G401.6 (cell line): ENCODE measurements around the gene LGALS12.

Experiments
- FAIRE-seq: peaks from 2 replicates; lab custom pipeline; 2012; peaks lifted over from hg19 to GRCh38; lab: Jason Lieb, UNC

Gene LGALS12, protein sequence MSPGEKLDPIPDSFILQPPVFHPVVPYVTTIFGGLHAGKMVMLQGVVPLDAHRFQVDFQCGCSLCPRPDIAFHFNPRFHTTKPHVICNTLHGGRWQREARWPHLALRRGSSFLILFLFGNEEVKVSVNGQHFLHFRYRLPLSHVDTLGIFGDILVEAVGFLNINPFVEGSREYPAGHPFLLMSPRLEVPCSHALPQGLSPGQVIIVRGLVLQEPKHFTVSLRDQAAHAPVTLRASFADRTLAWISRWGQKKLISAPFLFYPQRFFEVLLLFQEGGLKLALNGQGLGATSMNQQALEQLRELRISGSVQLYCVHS

DNA sequence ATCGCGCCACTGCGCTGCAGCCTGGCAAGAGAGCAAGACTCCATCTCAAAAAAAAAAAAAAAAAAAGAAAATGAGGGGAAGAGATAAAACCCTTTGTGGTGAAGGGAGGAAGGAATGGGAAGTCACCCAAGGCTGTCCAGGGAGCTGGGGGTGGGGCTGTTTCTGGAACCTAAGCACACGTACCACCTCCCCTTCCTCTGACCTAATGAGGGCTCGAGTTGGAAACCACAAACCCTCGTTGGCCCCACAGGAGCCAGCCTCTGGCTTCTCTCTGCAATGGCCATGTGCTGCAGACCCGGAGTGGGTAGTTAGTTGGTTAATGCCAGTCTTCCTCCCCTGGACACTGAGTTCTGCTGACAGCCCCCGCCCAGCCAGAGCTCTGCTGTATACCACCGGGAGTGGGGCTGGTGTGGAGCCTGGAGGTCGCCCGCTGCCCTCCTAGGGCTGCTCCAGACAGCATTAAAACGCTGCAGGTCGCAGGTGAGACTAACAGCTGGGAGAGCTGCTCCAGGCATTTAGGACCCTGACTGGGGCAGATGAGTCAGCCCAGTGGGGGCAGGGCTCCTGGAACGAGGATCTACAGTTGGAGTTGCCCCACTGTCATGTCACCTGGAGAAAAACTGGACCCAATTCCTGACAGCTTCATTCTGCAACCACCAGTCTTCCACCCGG is at the start of gene LGALS12:
Gene LGALS12, plus strand, starts transcription at position 228 of the 672 bp plus-strand sequence. Its CDS starts 375 bp downstream, at position 603.
- no peak for FAIRE-seq

DNA sequence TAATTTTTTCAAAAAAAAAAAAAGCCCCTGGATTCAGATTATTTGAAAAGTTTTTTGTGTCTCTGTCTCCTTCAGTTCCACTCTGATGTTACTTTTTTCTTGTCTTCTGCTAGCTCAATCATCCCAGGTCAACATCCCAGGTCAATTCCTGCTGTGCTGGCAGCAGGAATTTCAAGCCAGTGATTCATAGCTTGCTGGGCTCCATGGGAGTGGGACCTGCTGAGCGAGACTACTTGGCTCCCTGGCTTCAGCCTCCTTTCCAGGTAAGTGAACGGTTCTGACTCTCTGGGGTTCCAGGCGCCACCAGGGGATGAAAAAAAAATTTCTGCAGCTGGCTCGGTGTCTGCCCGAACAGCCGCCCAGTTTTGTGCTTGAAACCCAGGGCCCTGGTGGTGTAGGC is 46.3 kb upstream of the LGALS12 start:
- no peak for FAIRE-seq

DNA sequence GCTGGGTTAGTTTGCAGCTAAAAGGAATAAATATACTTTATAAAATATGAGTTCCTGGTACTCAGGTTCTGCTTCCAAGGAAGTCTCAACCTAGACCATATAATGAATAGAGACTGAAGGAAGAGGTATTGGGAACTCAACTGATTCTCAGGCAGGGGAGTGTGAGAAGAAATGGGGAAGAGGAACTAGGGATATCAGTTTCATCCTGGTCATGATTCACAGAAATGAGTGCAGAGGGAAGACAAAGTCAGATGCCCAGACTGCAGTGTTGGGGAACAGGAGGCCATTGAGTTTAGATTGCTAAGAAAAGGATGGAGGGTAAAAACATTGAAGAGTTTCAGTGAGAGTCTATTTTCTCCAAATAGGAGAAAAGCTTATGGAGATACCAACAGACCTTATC is 43.7 kb upstream of the LGALS12 start:
- FAIRE-seq = no peak

- no peak for FAIRE-seq
Observed at GRCh38 chr11:63470311-63470710, 35.6 kb upstream of the LGALS12 start.

GRCh38 chr11:63472372-63472771 is 33.5 kb upstream of the LGALS12 start:
- FAIRE-seq = no peak

DNA sequence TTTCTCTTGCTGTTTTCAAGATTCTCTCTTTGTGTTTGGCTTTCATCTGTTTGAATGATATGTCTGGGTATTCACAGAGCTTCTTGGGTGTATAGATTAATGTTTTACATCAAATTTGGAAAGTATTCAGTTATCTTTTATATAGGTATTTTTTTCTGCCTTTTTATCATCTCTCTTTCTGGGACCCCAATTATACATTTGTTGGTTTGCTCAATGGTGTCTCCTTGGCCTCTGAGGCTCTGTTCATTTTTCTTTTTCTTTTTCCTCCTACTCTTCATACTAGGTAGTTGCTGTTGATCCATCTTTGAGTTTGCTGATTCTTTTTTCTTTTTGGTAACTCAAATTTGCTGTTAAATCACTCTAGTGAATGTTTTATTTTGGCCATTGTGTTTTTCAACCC is 29.3 kb upstream of the LGALS12 start:
- no peak for FAIRE-seq

DNA sequence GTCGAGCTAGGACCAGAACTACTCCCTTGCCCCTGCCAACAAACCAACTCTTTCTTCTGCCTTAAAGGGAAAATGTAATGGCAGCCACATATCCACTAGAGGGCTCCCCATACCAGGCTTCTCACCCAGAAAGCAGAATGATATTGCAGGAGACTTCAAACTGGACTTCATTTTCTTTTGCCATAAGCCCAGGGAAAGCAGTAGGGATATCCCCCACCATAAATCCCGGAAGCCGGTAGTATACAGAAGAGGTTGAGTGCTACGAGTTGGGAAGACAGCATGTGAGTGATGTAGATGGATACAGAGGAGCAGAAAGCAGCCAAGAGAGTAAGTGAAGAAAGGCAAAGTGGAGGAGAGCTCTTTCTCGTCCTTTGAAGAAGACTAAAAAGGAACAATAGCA is 27.0 kb upstream of the LGALS12 start:
- FAIRE-seq = peak; percentile 84

DNA sequence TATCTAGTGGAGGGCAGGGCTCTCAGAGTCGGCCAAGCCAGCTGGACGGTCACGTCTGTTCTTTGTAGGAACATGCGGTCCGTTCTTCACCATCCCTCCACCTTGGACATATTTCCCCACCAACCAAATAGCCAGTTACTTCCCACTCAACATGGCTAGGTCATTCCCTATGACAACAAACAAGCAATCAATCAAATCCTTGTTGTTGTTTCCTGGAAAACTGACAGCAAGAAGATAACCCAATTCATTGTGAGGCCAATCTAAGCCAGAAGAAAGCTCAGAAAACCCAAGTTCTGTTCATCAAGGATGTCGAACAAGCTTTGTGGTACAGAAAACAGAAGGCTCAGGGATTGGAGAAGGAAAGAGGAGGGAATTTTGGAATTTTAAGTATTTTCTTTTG is 25.8 kb upstream of the LGALS12 start:
- no peak for FAIRE-seq

- no peak for FAIRE-seq
Observed at GRCh38 chr11:63485777-63486176, 20.1 kb upstream of the LGALS12 start.

DNA sequence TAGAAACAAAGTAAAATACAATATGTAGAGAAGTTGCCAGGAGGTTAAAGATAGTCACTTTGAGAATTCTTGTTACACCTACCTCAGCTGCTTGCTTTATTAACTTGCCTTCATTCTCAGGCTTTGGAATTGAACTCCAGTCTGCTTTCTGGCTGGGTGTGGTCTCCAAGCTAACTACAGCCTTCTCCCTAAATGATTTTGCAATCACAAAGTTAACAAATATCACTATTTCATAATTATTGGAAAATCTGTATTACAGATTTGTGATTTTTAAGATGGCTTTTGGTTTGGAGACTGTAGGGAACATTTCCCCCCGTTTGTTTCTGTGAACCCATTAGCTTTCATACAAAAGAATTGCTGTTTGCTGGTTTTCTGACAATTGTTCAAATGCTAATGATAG is 17.1 kb upstream of the LGALS12 start:
- no peak for FAIRE-seq

- no peak for FAIRE-seq
Observed at GRCh38 chr11:63489879-63490278, 16.0 kb upstream of the LGALS12 start.

DNA sequence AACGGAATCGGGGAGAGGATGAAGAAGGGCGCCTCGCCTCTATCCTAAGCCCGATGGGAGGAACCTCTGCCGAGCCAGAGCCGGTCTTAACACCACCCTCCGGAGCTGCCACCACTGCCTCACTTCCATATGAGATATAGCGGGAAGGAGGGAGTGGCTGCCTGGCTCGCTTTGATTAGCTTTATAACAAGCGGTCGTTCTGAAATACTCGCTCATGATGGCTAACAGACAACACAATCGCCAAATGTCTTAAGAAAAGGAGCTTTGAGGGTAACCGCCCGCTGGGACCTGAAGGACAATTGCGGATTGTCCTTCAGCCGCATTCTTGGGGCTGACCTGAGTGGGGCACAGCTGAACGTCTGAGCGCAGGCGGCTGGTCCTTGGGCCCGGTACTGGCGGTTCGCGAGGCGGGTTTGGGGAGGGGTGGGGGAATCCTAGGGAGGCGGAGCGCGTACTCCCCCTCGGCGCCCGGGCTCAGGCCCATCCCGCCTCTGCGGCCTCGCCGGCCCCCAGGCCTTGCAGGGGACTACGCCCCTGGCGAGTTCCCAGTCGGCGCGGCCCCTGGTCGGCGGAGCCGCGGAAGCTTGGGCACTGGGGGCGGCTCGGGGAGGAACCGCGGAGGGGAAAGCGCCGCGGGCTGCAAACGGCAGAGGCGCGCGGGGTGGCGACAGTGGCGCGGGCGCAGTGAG is 15.2 kb upstream of the LGALS12 start, which contains the start of gene PLAAT5:
Gene PLAAT5, minus strand, starts transcription at position 617 of the 689 bp plus-strand sequence. Its CDS starts 133 bp downstream, at position 484.
- FAIRE-seq = no peak

- FAIRE-seq = no peak
Observed at GRCh38 chr11:63491240-63491587, 14.7 kb upstream of the LGALS12 start.

DNA sequence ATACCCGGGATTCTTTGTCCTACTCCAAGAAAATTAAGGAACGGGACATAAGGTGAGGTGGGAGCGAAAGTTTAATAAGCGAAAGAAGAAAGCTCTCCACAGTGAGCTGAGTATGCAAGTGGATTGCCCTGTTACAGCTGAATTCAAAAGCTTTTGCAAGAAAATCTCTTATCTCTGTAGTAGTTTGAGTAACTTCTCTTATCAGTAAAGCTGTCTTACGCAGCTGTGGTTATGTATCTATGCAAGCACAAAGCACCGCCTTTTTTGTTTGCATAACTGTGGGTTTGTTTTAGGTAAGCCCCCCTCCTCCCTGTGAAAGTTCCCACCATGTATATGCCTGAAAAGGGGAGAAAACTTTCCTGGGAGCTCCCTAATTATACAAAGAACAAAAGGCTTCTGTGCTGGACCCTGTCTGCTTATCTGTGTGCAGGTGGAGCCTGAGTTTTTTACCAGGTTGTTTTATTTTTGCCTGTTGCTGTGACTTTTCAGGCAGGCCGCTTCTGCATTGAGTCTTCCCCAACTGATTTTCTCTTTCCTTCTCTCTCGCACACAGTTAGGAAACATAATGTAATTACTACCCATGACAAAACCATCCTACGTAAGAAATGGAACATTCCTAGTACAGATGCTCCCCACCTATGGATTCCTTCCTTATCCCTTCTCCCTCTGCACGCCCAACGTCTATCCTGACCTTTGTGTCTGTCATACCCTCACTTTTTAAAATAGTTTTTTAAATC is 14.1 kb upstream of the LGALS12 start:
- no peak for FAIRE-seq

- FAIRE-seq = no peak
Observed at GRCh38 chr11:63492441-63492840, 13.4 kb upstream of the LGALS12 start.

- no peak for FAIRE-seq
Observed at GRCh38 chr11:63493127-63493526, 12.8 kb upstream of the LGALS12 start.

DNA sequence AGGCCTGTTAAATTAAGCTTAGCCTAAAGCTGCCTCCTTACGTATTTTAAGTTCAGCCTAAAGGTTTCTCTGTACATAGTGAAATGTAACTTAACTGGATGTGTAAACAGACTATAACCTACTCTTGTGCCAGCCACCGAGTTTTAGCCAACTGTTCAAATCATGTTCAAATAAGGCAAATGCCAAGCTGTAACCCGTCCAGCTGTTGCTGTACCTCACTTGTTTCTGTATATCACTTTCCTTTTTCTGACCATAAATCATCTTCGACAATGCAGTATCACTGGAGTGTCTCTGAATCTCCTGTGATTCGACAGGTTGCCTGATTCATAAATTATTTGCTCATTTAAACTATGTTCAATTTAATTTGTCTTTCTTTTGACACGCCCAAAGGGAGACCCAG is 10.9 kb upstream of the LGALS12 start:
- FAIRE-seq = no peak

DNA sequence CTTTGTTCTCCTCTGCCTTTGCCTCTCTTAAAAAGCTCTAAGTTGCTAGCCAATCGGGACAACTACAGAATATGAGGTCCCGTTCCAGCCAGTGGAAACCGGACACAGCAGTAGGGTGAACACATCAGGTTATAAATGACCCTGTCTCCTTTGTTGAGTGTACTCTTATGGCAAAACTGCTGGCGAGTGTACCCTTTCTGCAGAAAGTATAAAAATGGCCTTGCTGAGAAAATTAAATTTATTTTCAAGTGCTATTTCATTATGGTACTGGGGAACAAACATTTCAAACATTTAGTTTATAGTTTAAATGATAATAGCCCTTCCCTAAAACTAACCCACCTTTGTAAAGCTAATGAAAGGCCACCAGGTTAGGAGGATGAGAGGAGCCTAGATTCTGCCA is 6.0 kb upstream of the LGALS12 start:
- no peak for FAIRE-seq

- no peak for FAIRE-seq
Observed at GRCh38 chr11:63501236-63501635, 4.6 kb upstream of the LGALS12 start.

- no peak for FAIRE-seq
Observed at GRCh38 chr11:63502252-63502820, 3.5 kb upstream of the LGALS12 start.

GRCh38 chr11:63503492-63503891 is 2.4 kb upstream of the LGALS12 start:
- no peak for FAIRE-seq

DNA sequence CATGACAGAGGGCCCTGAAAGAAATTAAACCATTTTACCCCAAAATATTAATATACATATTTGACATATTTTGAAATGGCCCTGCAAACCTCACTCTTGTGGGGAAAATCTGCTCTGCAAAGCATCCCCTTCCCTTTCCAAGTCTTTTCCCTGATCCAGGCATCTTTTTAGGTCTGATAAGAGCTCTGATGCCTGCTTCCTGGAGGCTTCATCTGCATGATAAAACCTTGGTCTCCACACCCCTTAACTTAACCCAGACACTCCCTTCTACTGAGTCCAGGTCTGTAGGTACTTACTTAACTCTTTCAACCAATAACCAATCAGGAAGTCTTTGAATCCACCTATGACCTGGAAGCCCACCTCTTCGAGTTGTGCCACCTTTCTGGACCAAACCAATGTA is 1.8 kb upstream of the LGALS12 start:
- FAIRE-seq = no peak
